ELF-1 (cell line): ENCODE data around the gene FOXD4L3.
"Not testable (repeated sequence)": the region's sequence is repeated elsewhere in the genome, so short reads cannot be mapped to it uniquely, and the experiment has no call there.

ENCODE experiments used
- DNase-seq: peaks from one replicate; pipeline ENCODE4 v3.0.0-alpha.2; 2016; ENCODE audit warnings: low read depth, low spot score

FOXD4L3 gene

GRCh38 chr9:68302567-68302966 is at the start of gene FOXD4L3:
Gene FOXD4L3, plus strand, starts transcription at chr9:68302867. Its CDS starts 85 bp downstream, at chr9:68302952.
- DNase-seq, result not testable (repeated sequence)

- DNase-seq, result not testable (repeated sequence)
Measured at GRCh38 chr9:68281041-68281440, 21.6 kb upstream of the FOXD4L3 start.

- DNase-seq, result not testable (repeated sequence)
Measured at GRCh38 chr9:68303771-68304170, 1.1 kb downstream of the FOXD4L3 start.

- not testable (repeated sequence) for DNase-seq
Measured at GRCh38 chr9:68304212-68304611, 1.5 kb downstream of the FOXD4L3 start.

GRCh38 chr9:68304777-68305176 is 2.1 kb downstream of the FOXD4L3 start:
- DNase-seq, result not testable (repeated sequence)

- not testable (repeated sequence) for DNase-seq
Measured at GRCh38 chr9:68305680-68306285, 3.1 kb downstream of the FOXD4L3 start.

- peak; percentile 1 for DNase-seq
Measured at GRCh38 chr9:68306391-68306964, 3.8 kb downstream of the FOXD4L3 start.

GRCh38 chr9:68307127-68307526 is 4.5 kb downstream of the FOXD4L3 start:
- not testable (repeated sequence) for DNase-seq

GRCh38 chr9:68307654-68308053 is 5.0 kb downstream of the FOXD4L3 start:
- not testable (repeated sequence) for DNase-seq

- DNase-seq, result not testable (repeated sequence)
Measured at GRCh38 chr9:68311208-68311607, 8.5 kb downstream of the FOXD4L3 start.

- DNase-seq, result not testable (repeated sequence)
Measured at GRCh38 chr9:68318209-68318608, 15.5 kb downstream of the FOXD4L3 start.

GRCh38 chr9:68323749-68324148 is 21.1 kb downstream of the FOXD4L3 start:
- not testable (repeated sequence) for DNase-seq

GRCh38 chr9:68324518-68324917 is 21.9 kb downstream of the FOXD4L3 start:
- DNase-seq, result not testable (repeated sequence)

GRCh38 chr9:68329106-68329505 is 26.4 kb downstream of the FOXD4L3 start:
- DNase-seq, result not testable (repeated sequence)

GRCh38 chr9:68330531-68331173 is 28.0 kb downstream of the FOXD4L3 start:
- DNase-seq, result not testable (repeated sequence)

- not testable (repeated sequence) for DNase-seq
Measured at GRCh38 chr9:68332122-68332521, 29.5 kb downstream of the FOXD4L3 start.

GRCh38 chr9:68335935-68336334 is 33.3 kb downstream of the FOXD4L3 start:
- DNase-seq, result not testable (repeated sequence)

GRCh38 chr9:68336639-68337339 is 34.1 kb downstream of the FOXD4L3 start:
- DNase-seq, result not testable (repeated sequence)

GRCh38 chr9:68338000-68338399 is 35.3 kb downstream of the FOXD4L3 start:
- not testable (repeated sequence) for DNase-seq

GRCh38 chr9:68342265-68343025 is 39.8 kb downstream of the FOXD4L3 start:
- DNase-seq, result not testable (repeated sequence)

GRCh38 chr9:68343242-68343641 is 40.6 kb downstream of the FOXD4L3 start:
- not testable (repeated sequence) for DNase-seq
